HUES48 (cell line): Measurements from ENCODE around the gene TTC3.

Source experiments
- H3K27ac ChIP-seq: one replicate; pipeline ENCODE4 v1.7.0; 2013; ENCODE audit warnings: low read depth, low read length, inconsistent platforms
- H3K27me3 ChIP-seq: 2 replicates; pipeline ENCODE4 v1.6.1; 2013; ENCODE audit warnings: mild to moderate bottlenecking, low read length; ENCODE audit not compliant: control insufficient read depth, insufficient read depth
- H3K36me3 ChIP-seq: 2 replicates; pipeline ENCODE4 v1.6.1; 2013; ENCODE audit warnings: low read length; ENCODE audit not compliant: control insufficient read depth, insufficient read depth
- H3K4me1 ChIP-seq: 2 replicates; pipeline ENCODE4 v1.6.1; 2013; ENCODE audit warnings: mild to moderate bottlenecking, low read length; ENCODE audit not compliant: control insufficient read depth, insufficient read depth
- H3K4me3 ChIP-seq: 2 replicates; pipeline ENCODE4 v1.5.1; 2013; ENCODE audit warnings: mild to moderate bottlenecking, low read depth, low read length
- H3K9ac ChIP-seq: 2 replicates; pipeline ENCODE4 v1.6.1; 2013; ENCODE audit warnings: mild to moderate bottlenecking, low read depth, low read length, moderate library complexity
- H3K9me3 ChIP-seq: 2 replicates; pipeline ENCODE4 v1.6.1; 2013; ENCODE audit warnings: low read length; ENCODE audit not compliant: control insufficient read depth, insufficient read depth

The TTC3 gene

DNA sequence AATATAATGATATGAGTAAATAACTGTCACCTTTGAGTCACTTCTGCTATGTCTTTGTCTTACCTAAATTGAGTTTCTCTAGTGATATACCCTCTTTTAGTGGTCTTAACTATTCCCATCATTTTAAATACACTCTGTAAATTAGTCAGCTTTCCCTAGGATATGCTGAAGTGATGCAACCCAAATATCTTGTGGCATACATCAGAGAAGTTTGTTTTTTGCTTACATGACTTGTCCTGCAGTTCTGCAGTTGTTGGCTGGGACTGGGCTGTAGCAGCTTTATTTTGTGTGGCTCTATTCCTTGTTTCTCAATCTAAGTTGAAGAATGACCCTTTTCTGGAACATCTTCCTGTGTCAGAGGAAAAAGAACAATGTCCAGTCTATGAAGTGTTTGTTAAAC, 76.4 kb downstream of the TTC3 start:
- 0 out of 2 replicates have a peak, but pooled peaks cover 3% of the 10 kb centered on the region for H3K36me3 ChIP-seq
- H3K27me3 ChIP-seq: no peaks in the 10 kb centered on the region
- H3K9ac ChIP-seq: no peak overlapping the region
- H3K4me1 ChIP-seq: peaks cover 10% of the 10 kb centered on the region
- no peak overlapping the region for H3K27ac ChIP-seq
- H3K4me3 ChIP-seq: no peak overlapping the region
- no peaks in the 10 kb centered on the region for H3K9me3 ChIP-seq

DNA sequence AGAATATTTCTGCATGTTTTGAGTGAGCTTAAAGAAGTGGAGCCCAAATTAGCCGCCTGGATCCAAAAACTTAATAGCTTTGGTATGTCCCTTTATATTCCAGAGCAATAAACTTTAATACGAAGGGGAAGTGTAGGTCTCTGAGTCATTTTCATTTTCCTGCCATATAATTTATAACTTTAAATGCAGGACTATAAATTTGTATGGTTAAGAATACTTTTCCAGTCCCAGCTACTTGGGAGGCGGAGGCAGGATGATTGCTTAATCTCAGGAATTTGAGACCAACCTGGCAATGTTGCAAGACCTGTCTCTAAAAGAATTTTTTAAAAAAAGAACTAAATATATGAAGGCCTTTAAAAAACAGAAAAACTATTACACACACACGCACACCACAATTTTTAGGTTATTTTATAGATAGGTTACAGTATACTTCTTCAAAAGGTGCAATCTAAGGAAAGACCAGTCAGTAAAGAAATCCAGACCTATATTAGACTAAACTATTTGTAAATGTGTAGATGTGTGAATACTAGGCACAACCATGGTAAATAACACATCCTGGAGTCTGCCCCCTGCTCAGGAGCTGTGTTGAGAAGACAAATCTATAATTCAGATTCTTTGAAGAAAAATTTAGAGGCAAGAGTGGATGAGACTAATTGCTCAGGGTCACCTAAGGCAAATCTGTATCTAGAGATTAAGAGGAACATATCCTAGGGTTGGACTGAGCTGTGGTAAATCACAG, 80.3 kb downstream of the TTC3 start:
- no peak overlapping the region for H3K9ac ChIP-seq
- no peak overlapping the region for H3K4me3 ChIP-seq
- peaks cover 7% of the 10 kb centered on the region for H3K4me1 ChIP-seq
- no peaks in the 10 kb centered on the region for H3K9me3 ChIP-seq
- no peaks in the 10 kb centered on the region for H3K27me3 ChIP-seq
- no peak overlapping the region for H3K27ac ChIP-seq
- H3K36me3 ChIP-seq: 0 out of 2 replicates have a peak, but pooled peaks cover 3% of the 10 kb centered on the region

DNA sequence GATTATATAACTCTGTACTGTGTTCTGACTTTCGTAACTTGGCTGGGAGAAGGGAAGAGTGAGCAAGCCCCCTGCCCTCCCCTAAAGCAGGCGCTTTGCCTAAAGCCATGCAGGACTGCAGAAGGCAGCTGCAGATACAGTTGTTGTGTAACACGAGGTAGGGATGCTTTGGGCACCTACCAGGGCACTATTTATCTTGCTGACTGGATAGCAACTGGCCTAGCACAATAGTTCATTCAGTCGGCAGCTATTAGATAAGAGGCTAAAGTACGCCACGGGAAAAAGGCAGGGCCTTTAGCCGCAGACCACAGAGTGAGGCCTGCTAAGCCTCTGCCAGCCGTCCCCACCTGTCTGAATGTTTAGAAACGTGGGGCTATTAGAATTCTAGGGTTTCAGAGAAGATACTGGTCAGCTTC, 80.9 kb downstream of the TTC3 start:
- H3K27ac ChIP-seq: no peak overlapping the region
- peaks cover 7% of the 10 kb centered on the region for H3K4me1 ChIP-seq
- no peaks in the 10 kb centered on the region for H3K27me3 ChIP-seq
- no peaks in the 10 kb centered on the region for H3K9me3 ChIP-seq
- no peak overlapping the region for H3K4me3 ChIP-seq
- no peak overlapping the region for H3K9ac ChIP-seq
- H3K36me3 ChIP-seq: 0 out of 2 replicates have a peak, but pooled peaks cover 3% of the 10 kb centered on the region

DNA sequence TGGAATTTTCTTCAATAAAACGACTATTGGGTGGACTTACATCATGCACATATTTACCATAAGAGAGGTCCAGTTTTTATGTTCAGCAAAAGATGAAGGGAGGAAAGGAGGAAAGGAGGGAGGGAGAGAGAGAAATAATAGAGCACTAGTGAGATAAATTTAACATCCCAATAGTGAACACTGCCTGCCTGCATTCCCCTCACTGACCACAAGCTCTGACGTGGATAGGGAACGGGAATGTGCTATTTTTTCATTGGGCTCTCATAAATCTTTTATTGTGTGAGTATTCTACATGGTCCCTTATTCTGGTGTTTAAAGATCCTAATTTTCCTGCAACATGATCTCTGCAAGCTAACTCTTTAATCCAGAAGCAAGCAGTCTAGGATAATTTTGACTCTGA, 82.1 kb downstream of the TTC3 start:
- H3K9me3 ChIP-seq: no peaks in the 10 kb centered on the region
- H3K9ac ChIP-seq: no peak overlapping the region
- H3K4me3 ChIP-seq: no peak overlapping the region
- H3K27me3 ChIP-seq: no peaks in the 10 kb centered on the region
- 0 out of 2 replicates have a peak, but pooled peaks cover 3% of the 10 kb centered on the region for H3K36me3 ChIP-seq
- H3K27ac ChIP-seq: no peak overlapping the region
- H3K4me1 ChIP-seq: peaks cover 7% of the 10 kb centered on the region

DNA sequence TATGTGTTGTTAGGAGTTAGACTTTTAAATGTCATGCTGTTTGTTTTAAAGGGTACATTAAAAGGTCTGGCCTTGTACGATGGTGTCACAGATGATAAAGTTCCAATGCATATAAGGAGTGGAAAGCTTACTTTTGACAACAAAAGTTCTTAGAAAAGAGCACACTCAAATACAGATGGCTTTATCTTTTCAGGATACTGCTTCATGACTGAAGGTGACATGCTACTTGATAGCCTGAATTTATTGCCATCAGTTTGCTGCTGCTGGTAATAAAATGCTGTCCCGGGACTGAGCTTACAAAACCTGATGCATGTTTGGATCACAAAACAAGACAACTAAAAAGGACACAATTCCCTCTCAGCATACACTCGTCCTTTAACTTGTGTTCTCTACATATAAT, 84.9 kb downstream of the TTC3 start:
- Histone ChIP-seq H3K27me3 (no peaks in the 10 kb centered on the region), H3K36me3 (0 out of 2 replicates have a peak, but pooled peaks cover 6% of the 10 kb centered on the region), H3K27ac (no peak overlapping the region), H3K4me3 (no peak overlapping the region), H3K4me1 (peaks cover 7% of the 10 kb centered on the region), H3K9ac (no peak overlapping the region), H3K9me3 (no peaks in the 10 kb centered on the region)

DNA sequence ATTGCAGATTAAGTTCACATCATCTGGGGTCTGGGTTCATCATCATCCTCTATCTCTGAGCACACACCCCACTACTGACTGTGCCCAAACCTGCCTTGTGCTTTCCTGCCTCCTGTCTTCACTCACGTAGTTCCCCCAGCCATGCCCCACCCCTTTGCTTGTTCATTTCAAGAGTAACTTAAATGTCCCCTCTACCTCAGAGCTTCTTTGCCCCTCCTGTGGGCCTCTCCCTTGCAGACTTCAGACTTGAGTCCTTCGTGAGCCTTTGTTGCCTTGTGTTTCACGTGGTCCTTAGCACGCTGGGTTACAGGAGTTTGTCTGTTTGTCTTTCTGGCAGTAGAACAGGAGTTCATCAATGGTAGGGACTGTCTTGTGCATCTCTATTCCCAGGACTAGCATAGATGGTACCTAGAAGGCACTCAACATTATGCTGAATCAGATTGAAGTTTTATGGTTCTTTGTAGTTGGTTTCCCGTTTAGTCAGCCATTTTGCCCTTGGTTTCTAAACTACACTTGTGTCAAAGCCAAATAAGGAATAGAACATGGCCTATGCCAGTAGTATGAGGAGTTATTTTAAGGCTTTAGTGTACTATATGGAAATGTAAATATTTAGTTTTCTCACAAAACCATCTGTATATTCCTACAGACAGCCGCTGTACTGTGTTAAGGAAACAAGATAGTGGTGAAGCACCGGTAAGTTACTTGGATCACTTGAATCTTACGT, 86.2 kb downstream of the TTC3 start:
- H3K9ac ChIP-seq: no peak overlapping the region
- H3K36me3 ChIP-seq: 0 out of 2 replicates have a peak, but pooled peaks cover 5% of the 10 kb centered on the region
- H3K4me1 ChIP-seq: peaks cover 7% of the 10 kb centered on the region

DNA sequence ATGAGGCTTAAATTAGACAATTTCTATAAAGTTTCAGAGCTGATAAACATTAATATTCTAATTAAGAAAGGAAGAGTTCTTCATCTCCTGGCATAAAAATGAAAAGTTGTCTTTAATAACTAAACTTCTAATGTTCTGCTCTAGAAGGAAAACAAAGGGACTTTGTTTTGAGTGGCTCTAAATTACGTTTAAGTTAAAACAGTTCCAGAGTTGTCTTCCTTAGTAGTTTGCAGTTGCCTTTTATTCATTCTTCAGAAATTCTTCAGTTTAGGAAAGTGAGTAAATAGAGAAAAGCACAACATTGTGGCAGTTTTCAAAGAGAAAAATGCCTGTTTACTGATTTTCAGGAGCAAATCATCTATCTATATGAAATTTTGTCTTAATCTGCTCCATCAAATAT, 86.9 kb downstream of the TTC3 start:
- Histone ChIP-seq H3K27me3 (no peaks in the 10 kb centered on the region), H3K27ac (no peak overlapping the region), H3K36me3 (0 out of 2 replicates have a peak, but pooled peaks cover 5% of the 10 kb centered on the region), H3K9ac (no peak overlapping the region), H3K9me3 (no peaks in the 10 kb centered on the region), H3K4me1 (peaks cover 7% of the 10 kb centered on the region), H3K4me3 (no peak overlapping the region)

More for the DNA sequence above, 86.2 kb downstream of the TTC3 start:
- no peak overlapping the region for H3K4me3 ChIP-seq
- no peaks in the 10 kb centered on the region for H3K27me3 ChIP-seq
- H3K9me3 ChIP-seq: no peaks in the 10 kb centered on the region
- no peak overlapping the region for H3K27ac ChIP-seq

DNA sequence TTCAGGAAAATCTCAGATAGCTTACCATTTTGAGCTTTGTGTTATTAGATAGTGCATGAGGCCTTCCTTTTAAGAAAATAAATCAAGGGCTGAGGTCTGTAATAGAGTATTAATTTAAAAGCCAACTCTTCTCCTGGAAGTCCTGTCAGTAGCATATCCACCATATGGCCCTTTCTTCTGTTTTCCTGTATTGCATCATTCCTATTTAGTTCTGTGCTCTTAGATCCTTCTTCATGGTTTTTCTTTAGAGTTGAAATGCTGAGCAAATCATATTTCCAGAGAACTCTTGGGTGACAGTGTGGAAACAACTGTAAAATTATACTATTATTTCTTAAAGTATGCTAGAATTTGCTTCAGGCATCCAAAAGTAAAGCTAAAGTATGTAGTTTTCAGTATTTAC, 91.7 kb downstream of the TTC3 start:
- no peaks in the 10 kb centered on the region for H3K9me3 ChIP-seq
- H3K27me3 ChIP-seq: no peaks in the 10 kb centered on the region
- no peak overlapping the region for H3K27ac ChIP-seq
- 0 out of 2 replicates have a peak, but pooled peaks cover 5% of the 10 kb centered on the region for H3K36me3 ChIP-seq
- H3K4me3 ChIP-seq: no peak overlapping the region
- H3K4me1 ChIP-seq: 0 out of 2 replicates have a peak, but pooled peaks cover 2% of the 10 kb centered on the region
- no peak overlapping the region for H3K9ac ChIP-seq

DNA sequence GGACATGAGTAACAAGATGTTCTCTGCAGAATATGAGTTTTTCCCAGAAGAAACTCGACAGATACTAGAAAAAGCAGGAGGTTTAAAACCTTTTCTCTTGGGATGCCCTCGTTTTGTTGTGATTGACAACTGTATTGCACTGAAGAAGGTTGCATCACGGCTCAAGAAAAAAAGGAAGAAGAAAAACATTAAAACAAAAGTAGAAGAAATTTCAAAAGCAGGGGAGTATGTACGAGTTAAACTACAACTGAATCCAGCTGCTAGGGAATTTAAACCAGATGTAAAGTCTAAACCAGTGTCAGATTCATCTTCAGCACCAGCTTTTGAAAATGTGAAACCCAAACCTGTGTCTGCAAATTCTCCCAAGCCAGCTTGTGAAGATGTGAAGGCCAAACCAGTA, 92.5 kb downstream of the TTC3 start:
- Histone ChIP-seq H3K4me1 (0 out of 2 replicates have a peak, but pooled peaks cover 2% of the 10 kb centered on the region), H3K9ac (no peak overlapping the region), H3K27ac (no peak overlapping the region), H3K9me3 (no peaks in the 10 kb centered on the region), H3K36me3 (0 out of 2 replicates have a peak, but pooled peaks cover 5% of the 10 kb centered on the region), H3K27me3 (no peaks in the 10 kb centered on the region), H3K4me3 (no peak overlapping the region)

DNA sequence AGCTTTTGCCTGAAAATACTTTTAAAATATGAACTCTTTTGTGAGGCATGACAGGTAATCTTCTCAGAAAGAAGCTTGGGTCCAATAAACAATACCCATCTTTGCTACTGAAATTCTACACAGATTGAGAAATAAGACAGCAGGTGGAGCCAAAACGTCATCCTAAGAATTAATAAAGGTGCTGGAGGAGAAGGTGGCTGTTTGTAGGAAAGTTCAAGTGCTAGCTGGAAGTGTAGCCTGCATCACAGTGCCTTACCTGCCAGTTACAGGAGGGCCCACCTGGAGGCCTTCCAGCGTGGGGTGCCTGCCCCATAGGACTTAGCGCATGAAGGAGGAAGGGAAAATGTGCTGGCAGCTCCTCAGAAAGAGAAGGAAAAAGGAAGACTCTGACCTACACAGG, 93.7 kb downstream of the TTC3 start:
- Histone ChIP-seq H3K36me3 (0 out of 2 replicates have a peak, but pooled peaks cover 5% of the 10 kb centered on the region), H3K9ac (no peak overlapping the region), H3K27me3 (no peaks in the 10 kb centered on the region), H3K4me1 (peaks cover 2% of the 10 kb centered on the region; the same call in 1 of the 2 replicates), H3K9me3 (no peaks in the 10 kb centered on the region), H3K27ac (no peak overlapping the region), H3K4me3 (no peak overlapping the region)

DNA sequence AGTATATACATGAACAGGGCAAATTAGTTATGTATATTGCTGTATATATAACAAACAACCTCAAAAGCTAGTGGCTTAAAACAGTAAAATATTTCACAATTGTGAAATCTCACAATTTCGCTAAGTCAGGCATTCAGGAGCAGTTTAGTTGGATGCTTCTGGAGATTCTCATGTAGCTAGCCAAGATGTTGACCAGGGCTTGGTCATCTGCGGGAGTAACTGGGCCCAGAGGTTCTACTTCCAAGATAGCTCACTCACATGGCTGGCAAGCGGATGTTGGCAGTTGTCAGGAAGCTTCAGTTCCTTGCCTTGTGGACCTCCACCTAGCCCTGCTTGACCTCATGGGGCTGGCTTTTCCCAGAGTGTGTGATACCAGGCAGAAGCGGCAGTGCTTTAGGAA, 95.6 kb downstream of the TTC3 start:
- Histone ChIP-seq H3K9ac (no peak overlapping the region), H3K4me3 (no peak overlapping the region), H3K9me3 (no peaks in the 10 kb centered on the region), H3K27ac (no peak overlapping the region), H3K27me3 (no peaks in the 10 kb centered on the region), H3K4me1 (peaks cover 2% of the 10 kb centered on the region; the same call in 1 of the 2 replicates), H3K36me3 (peaks cover 10% of the 10 kb centered on the region)
